Thymus (tissue), 11 donors: ENCODE measurements around the gene ZNF341. TPM values are rescaled to one million over a fixed set of nuclear protein-coding genes. Genes with fewer than 3 reads are reported as not detected.

Experiments
- DNase-seq, 9 donors: peaks; one replicate each; pipeline ENCODE4 v3.0.0-alpha.2; 2013; ENCODE audit warnings: low spot score in 9 of 9, low read depth in 6 of 9, missing footprints in 1 of 9
- H3K27ac ChIP-seq, 2 donors: one replicate each; pipeline ENCODE4 v1.5.1; 2013; ENCODE audit warnings: control low read depth in 1 of 2, low read depth in 1 of 2, low read length in 1 of 2, mild to moderate bottlenecking in 1 of 2, moderate library complexity in 1 of 2
- H3K27me3 ChIP-seq, 2 donors: one replicate each; pipeline ENCODE4 v1.5.1; 2013; ENCODE audit warnings: low read length in 1 of 2; ENCODE audit not compliant: control insufficient read depth in 2 of 2, insufficient read depth in 1 of 2
- H3K36me3 ChIP-seq, 2 donors: one replicate each; pipeline ENCODE4 v1.5.1; 2013; ENCODE audit warnings: low read length in 1 of 2, mild to moderate bottlenecking in 1 of 2, moderate library complexity in 1 of 2; ENCODE audit not compliant: control insufficient read depth in 2 of 2, insufficient read depth in 2 of 2
- H3K4me1 ChIP-seq, 2 donors: one replicate each; pipeline ENCODE4 v1.5.1; 2013; ENCODE audit warnings: low read length in 2 of 2; ENCODE audit not compliant: control insufficient read depth in 2 of 2, insufficient read depth in 2 of 2
- H3K4me3 ChIP-seq, 2 donors: one replicate each; pipeline ENCODE4 v1.5.1; 2013; ENCODE audit warnings: low read length in 2 of 2, control low read depth in 1 of 2, mild to moderate bottlenecking in 1 of 2
- H3K9me3 ChIP-seq, 2 donors: one replicate each; pipeline ENCODE4 v1.5.1; 2013; ENCODE audit warnings: low read length in 1 of 2, mild to moderate bottlenecking in 1 of 2; ENCODE audit not compliant: control insufficient read depth in 2 of 2, insufficient read depth in 1 of 2
- WGBS: extraction: QIAGEN DNeasy Blood & Tissue Kit; methylation state at CpG from one replicate; pipeline ENCODE4 v1.1.7; 2013; 5-methylcytosine and 5-hydroxymethylcytosine counted together
- polyA plus RNA-seq: library from polyadenylated mRNA; stranded (reverse); fragments of 200-250 nt; gene quantifications from one replicate; pipeline ENCODE4 v1.2.3, GENCODE V29; 2013
- total RNA-seq: library from RNA; stranded (reverse); fragments of 120-200 nt; gene quantifications from one replicate; pipeline ENCODE4 v1.2.4, GENCODE V29; 2013
- donor health status: healthy.

Gene ZNF341
- total and polyA plus RNA-seq, 2 donors, result 1.6 to 4.7 TPM

DNA sequence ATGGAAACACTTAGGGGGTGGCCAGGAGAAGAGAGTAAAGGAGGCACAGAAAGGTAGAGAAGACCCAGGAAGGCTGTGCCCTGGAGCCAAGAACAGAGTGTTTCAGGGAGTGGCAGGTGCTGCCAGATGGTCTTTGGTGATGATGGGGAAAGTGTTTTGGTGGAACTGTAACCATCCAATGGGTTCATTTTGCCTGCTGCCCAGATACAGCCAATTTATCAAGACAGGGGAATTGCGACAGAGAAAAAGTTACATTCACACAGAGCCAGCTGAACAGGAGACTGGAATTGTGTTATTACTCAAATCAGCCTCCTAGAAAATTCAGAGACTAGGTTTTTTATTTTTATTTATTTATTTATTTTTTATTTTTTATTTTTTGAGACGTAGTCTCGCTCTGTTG is 5.2 kb downstream of the ZNF341 start:
- peaks cover 3 to 22% of the 10 kb centered on the region in 2 donors for H3K4me1 ChIP-seq
- WGBS, result over 99% methylated on average over 3 of the region's 3 CpGs
- H3K27me3 ChIP-seq, result no peaks in the 10 kb centered on the region
- peaks cover 4 to 22% of the 10 kb centered on the region in 2 donors for H3K9me3 ChIP-seq
- no peak for DNase-seq
- no peaks in the 10 kb centered on the region for H3K36me3 ChIP-seq
- H3K27ac ChIP-seq, result no peak overlapping the region
- no peak overlapping the region for H3K4me3 ChIP-seq

DNA sequence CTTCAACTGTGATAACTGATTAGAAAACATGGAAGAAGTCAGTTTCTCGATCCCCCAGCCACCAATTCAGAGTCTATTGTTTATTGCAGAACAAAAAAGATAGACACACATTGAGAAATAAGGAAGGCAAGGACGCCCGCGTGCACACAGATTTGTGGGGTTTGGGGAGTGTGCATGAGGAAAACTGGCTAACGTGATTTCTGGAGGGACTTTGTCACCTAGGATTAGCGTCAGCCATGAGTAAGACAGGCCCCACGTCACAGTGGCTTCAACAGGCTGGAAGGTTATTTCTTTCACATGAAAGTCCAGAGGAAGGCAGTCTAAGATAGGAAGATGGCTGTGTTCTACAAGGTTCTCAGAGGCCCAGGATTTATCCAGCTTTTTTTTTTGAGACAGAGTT is 7.7 kb downstream of the ZNF341 start:
- Histone ChIP-seq H3K4me3 (no peak overlapping the region), H3K27me3 (no peaks in the 10 kb centered on the region), H3K27ac (no peak overlapping the region), H3K4me1 (no peaks in the 10 kb centered on the region), H3K36me3 (no peaks in the 10 kb centered on the region), H3K9me3 (peaks cover 4 to 22% of the 10 kb centered on the region in 2 donors)
- DNase-seq, result no peak
- WGBS, result over 99% methylated on average over 7 of the region's 7 CpGs

DNA sequence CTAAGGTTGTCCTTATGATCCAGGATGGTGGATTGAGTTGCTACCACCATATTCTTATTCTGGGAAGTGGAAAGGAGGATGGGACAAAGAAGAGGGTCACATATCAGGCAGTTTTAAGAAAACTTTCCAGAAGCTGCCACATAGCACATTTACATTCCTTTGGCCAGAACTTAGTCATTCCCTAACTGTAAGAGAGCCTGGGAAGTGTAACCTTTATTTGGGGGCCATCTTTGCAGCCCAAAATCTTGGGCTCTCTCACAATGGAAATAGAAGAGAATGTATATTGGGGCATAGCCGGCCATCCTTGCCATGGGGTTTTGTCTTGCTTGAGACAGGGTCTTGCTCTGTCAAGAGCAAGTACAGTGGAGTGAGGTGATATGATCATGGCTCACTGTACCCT is 8.4 kb downstream of the ZNF341 start:
- Histone ChIP-seq H3K9me3 (peaks cover 4 to 21% of the 10 kb centered on the region in 2 donors), H3K4me3 (no peak overlapping the region), H3K4me1 (no peaks in the 10 kb centered on the region), H3K36me3 (no peaks in the 10 kb centered on the region), H3K27me3 (no peaks in the 10 kb centered on the region), H3K27ac (no peak overlapping the region)
- WGBS, result 98% methylated on average over 1 of the region's 1 CpG
- DNase-seq, result no peak

DNA sequence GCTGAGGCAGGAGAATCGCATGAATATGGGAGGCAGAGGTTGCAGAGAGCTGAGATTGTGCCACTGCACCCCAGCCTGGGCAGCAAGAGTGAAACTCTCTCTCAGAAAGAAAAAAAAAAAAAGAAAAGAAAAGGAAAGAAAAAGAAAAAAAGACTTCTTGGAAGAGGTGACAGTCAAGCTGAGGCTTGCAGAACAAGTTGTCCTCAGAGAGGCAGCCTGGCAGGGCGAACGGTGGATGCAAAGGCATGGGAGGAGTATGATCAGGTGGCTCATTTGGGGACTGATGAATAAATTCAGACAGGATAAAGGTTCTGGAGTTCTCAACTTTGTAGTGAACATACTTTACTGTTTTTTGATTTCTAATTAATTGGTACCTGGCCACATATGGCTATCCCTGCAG is 12.4 kb downstream of the ZNF341 start:
- Histone ChIP-seq H3K27me3 (no peaks in the 10 kb centered on the region), H3K4me1 (no peaks in the 10 kb centered on the region), H3K4me3 (no peak overlapping the region), H3K36me3 (peaks cover 2 to 4% of the 10 kb centered on the region in 2 donors), H3K27ac (no peak overlapping the region), H3K9me3 (no peaks in the 10 kb centered on the region)
- no peak for DNase-seq
- 95% methylated on average over 3 of the region's 3 CpGs for WGBS

- Histone ChIP-seq H3K36me3 (peaks cover 2 to 4% of the 10 kb centered on the region in 2 donors), H3K9me3 (no peaks in the 10 kb centered on the region), H3K27ac (no peak overlapping the region), H3K4me1 (no peaks in the 10 kb centered on the region), H3K27me3 (no peaks in the 10 kb centered on the region), H3K4me3 (no peak overlapping the region)
- 97% methylated on average over 14 of the region's 14 CpGs for WGBS
- DNase-seq, result no peak
Measured at GRCh38 chr20:33744773-33745385, 13.1 kb downstream of the ZNF341 start.

DNA sequence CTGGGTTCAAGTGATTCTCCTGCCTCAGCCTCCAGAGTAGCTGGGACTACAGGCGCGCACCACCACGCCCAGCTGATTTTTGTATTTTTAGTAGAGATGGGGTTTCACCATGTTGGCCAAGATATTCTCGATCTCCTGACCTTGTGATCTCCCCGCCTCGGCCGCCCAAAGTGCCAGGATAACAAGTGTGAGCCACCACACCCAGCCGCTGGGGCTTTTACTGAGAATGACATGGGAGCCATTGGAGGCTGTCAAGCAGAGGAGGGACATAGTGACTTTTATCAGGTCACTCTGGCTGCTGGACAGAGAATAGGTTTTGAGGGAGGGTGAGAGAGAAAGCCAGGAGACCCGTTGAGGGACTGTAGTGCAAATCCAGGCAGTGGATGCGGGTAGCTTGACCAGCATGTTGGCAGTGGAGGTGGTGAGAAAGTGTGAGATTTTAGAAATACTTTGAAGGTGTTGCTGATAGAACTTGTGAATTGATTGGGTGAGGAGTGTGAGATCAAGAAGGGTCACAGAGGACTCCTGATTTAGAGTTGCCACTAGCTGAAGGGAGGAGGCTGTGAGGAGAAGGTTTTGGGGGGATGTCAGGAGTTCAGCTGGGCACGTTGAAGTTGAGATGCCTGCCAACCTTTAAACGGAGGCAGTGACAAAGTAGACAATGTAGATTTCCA is 14.7 kb downstream of the ZNF341 start:
- H3K36me3 ChIP-seq, result peaks cover 2 to 4% of the 10 kb centered on the region in 2 donors
- no peak for DNase-seq
- no peaks in the 10 kb centered on the region for H3K27me3 ChIP-seq
- no peak overlapping the region for H3K4me3 ChIP-seq
- WGBS, result 97% methylated on average over 12 of the region's 12 CpGs
- H3K27ac ChIP-seq, result no peak overlapping the region
- H3K4me1 ChIP-seq, result no peaks in the 10 kb centered on the region
- no peaks in the 10 kb centered on the region for H3K9me3 ChIP-seq

DNA sequence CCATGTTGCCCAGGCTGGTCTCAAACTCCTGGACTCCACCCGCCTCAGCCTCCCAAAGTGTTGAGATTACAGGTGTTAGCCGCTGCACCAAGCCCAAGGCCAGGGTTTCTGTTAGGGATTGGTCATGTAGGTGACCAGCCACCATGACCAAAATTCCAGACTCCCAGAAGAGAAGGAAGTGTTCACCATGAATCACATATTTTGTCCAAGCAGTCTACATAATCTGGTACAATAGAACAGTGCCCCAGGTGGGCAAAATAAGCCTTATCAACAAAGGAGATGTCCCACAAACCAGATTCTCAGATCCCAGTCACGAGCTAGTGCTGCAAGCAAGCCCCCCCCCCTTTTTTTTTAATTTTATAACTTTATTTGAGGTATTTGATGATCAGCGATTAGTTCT is 20.0 kb downstream of the ZNF341 start:
- Histone ChIP-seq H3K4me3 (no peak overlapping the region), H3K4me1 (peaks cover 4 to 13% of the 10 kb centered on the region in 2 donors), H3K36me3 (peaks cover 12 to 16% of the 10 kb centered on the region in 2 donors), H3K9me3 (no peaks in the 10 kb centered on the region), H3K27me3 (no peaks in the 10 kb centered on the region), H3K27ac (no peak overlapping the region)
- DNase-seq, result no peak
- 94% methylated on average over 4 of the region's 4 CpGs for WGBS

DNA sequence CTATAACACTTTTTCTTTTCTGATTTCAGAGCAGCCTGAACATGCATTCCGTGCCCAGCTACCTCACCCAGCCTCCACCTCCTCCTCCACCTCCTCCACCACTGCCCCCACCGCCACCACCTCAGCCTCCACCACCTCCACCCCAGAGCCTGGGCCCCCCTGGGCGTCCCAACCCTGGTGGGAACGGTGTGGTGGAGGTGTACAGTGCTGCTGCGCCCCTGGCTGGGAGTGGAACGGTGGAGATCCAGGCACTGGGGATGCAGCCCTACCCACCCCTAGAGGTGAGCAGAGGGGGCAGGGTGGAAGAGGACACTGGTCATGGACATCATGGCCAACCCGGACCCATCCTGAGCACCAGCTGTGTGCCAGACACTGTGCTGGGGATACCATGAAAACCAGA is 21.3 kb downstream of the ZNF341 start:
- Histone ChIP-seq H3K27me3 (no peaks in the 10 kb centered on the region), H3K4me1 (peaks cover 4 to 13% of the 10 kb centered on the region in 2 donors)
- DNase-seq, result no peak

DNA sequence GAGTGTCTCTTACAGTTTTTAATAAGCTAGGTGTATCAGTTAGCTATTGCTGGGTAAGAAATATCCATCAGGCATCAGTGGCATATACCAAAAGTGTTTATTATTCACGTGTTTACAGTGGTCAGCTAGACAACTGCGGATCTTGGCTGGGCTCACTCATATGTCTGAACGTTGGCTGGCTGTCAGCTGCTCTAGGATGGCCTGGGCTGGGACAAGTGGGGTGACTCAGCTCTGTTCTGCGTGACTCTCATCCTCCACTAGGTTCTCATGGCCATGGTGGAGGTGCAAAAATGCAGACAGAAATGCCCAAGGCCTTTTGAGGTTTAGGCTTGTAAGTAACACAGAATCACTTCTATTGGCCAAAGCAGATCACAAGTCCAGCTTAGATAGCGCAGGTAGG is 22.0 kb downstream of the ZNF341 start:
- Histone ChIP-seq H3K27me3 (no peaks in the 10 kb centered on the region), H3K27ac (no peak overlapping the region), H3K9me3 (peaks cover 0 to 6% of the 10 kb centered on the region in 2 donors), H3K36me3 (peaks cover 21 to 23% of the 10 kb centered on the region in 2 donors), H3K4me3 (no peak overlapping the region), H3K4me1 (peaks cover 4 to 13% of the 10 kb centered on the region in 2 donors)
- DNase-seq, result no peak
- WGBS, result 99% methylated on average over 5 of the region's 5 CpGs

More for the DNA sequence above, 21.3 kb downstream of the ZNF341 start:
- peaks cover 0 to 6% of the 10 kb centered on the region in 2 donors for H3K9me3 ChIP-seq
- H3K4me3 ChIP-seq, result no peak overlapping the region
- peaks cover 22 to 25% of the 10 kb centered on the region in 2 donors for H3K36me3 ChIP-seq
- H3K27ac ChIP-seq, result no peak overlapping the region
- WGBS, result over 99% methylated on average over 7 of the region's 7 CpGs
